ENCODE data around the gene SON. TPM values are rescaled to one million over a fixed set of nuclear protein-coding genes. Genes with fewer than 3 reads are reported as not detected.

The SON gene
- total and polyA plus RNA-seq, 2 of the 13 experiments (the other 11 are each of a cell fraction or from before 2014, with no cell fraction given), result 61.3 to 78.3 TPM

DNA sequence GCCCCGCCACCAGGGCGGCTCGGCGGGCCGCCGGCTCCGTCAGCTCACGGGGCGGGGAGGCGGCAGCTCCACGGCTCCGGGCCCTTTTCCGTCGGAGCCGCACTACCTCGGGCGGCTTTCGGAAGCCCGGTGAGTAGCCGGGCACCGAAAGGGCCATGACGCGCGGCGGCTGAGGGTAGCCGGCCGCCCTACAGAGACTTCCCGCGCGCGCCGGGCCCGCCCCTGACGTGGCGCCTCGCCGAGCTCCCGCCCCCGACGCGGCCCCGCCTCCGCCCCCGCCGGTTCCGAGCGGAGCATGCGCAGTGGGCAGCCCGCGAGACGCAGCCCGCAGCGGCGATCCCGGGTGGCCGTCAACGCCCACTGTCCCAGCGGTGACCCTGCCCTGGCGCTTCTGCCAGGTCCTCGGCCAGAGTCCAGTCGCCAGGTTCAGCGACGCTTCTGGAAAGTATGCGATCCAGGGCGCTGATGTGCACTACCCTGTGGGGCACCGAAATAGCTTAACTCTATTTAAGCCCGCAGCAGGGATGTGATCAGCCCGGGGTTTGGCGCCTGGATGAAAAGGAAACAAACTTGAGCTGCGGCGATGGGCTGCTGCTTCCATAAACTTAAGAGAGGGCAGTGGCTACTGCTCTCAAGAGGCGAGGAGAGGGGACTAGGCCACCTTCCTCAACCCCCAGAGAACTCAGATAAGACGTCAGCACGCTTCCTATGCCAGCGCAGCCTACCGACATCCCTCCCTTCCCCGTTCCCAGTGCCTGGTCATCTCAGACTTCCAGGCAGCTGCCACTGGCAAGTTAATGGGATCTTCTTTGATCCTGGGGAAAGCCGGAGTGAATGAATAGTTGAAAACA, 45.9 kb downstream of the SON start, which contains the start of gene DONSON (continued):
- TF ChIP-seq, protein P1, sequence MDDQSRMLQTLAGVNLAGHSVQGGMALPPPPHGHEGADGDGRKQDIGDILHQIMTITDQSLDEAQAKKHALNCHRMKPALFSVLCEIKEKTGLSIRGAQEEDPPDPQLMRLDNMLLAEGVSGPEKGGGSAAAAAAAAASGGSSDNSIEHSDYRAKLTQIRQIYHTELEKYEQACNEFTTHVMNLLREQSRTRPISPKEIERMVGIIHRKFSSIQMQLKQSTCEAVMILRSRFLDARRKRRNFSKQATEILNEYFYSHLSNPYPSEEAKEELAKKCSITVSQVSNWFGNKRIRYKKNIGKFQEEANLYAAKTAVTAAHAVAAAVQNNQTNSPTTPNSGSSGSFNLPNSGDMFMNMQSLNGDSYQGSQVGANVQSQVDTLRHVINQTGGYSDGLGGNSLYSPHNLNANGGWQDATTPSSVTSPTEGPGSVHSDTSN (CRISPR knock-in tag; IDR thresholded peaks at IDR 0.05; ENCODE audit: borderline replicate concordance), result peak; percentile 57; the same call in 1 of the 2 replicates
- peak; percentile 82; the same call in 1 of the 2 replicates for TF ChIP-seq SAFB2 (CRISPR knock-in tag; IDR thresholded peaks at IDR 0.05; ENCODE audit: borderline replicate concordance, low read depth)
- TF ChIP-seq SP4 (CRISPR knock-in tag; IDR thresholded peaks at IDR 0.05), result peak; percentile 83
- TF ChIP-seq SIN3A (IDR thresholded peaks at IDR 0.05; ENCODE audit: borderline replicate concordance, low read depth, low read length), result peak; percentile 79; the same call in 1 of the 2 replicates
- no peak for TF ChIP-seq ZHX2 (IDR thresholded peaks at IDR 0.05; ENCODE audit: low read depth)
- TF ChIP-seq ZHX2 (CRISPR knock-in tag; IDR thresholded peaks at IDR 0.05; ENCODE audit: borderline replicate concordance), result no peak
- TF ChIP-seq NFKB2 (CRISPR knock-in tag; IDR thresholded peaks at IDR 0.05; ENCODE audit: borderline replicate concordance), result peak; percentile 85; the same call in 1 of the 2 replicates
- TF ChIP-seq MTA1 (CRISPR knock-in tag; IDR thresholded peaks at IDR 0.05; ENCODE audit: borderline replicate concordance), result no peak; the same call in 1 of the 2 replicates
- TF ChIP-seq REPIN1 (CRISPR knock-in tag; IDR thresholded peaks at IDR 0.05; ENCODE audit: borderline replicate concordance, low read depth), result 0 out of 2 replicates have a peak, but pooled peaks have one; percentile 53
- peak; percentile 86; the same call in 1 of the 2 replicates for TF ChIP-seq ZBTB38 (CRISPR knock-in tag; IDR thresholded peaks at IDR 0.05)
- TF ChIP-seq, protein P2, sequence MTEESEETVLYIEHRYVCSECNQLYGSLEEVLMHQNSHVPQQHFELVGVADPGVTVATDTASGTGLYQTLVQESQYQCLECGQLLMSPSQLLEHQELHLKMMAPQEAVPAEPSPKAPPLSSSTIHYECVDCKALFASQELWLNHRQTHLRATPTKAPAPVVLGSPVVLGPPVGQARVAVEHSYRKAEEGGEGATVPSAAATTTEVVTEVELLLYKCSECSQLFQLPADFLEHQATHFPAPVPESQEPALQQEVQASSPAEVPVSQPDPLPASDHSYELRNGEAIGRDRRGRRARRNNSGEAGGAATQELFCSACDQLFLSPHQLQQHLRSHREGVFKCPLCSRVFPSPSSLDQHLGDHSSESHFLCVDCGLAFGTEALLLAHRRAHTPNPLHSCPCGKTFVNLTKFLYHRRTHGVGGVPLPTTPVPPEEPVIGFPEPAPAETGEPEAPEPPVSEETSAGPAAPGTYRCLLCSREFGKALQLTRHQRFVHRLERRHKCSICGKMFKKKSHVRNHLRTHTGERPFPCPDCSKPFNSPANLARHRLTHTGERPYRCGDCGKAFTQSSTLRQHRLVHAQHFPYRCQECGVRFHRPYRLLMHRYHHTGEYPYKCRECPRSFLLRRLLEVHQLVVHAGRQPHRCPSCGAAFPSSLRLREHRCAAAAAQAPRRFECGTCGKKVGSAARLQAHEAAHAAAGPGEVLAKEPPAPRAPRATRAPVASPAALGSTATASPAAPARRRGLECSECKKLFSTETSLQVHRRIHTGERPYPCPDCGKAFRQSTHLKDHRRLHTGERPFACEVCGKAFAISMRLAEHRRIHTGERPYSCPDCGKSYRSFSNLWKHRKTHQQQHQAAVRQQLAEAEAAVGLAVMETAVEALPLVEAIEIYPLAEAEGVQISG (CRISPR knock-in tag; IDR thresholded peaks at IDR 0.05), result peak; percentile 77
- peak; percentile 47; the same call in 1 of the 2 replicates for TF ChIP-seq ZNF350 (CRISPR knock-in tag; IDR thresholded peaks at IDR 0.05; ENCODE audit: borderline replicate concordance, low read depth)
- 0 out of 2 replicates have a peak, but pooled peaks have one; percentile 16 for TF ChIP-seq ELF3 (CRISPR knock-in tag; IDR thresholded peaks at IDR 0.05)
- peak; percentile 38; the same call in 1 of the 2 replicates for TF ChIP-seq ZSCAN25 (CRISPR knock-in tag; IDR thresholded peaks at IDR 0.05)
- TF ChIP-seq, protein P3, sequence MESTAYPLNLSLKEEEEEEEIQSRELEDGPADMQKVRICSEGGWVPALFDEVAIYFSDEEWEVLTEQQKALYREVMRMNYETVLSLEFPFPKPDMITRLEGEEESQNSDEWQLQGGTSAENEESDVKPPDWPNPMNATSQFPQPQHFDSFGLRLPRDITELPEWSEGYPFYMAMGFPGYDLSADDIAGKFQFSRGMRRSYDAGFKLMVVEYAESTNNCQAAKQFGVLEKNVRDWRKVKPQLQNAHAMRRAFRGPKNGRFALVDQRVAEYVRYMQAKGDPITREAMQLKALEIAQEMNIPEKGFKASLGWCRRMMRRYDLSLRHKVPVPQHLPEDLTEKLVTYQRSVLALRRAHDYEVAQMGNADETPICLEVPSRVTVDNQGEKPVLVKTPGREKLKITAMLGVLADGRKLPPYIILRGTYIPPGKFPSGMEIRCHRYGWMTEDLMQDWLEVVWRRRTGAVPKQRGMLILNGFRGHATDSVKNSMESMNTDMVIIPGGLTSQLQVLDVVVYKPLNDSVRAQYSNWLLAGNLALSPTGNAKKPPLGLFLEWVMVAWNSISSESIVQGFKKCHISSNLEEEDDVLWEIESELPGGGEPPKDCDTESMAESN (CRISPR knock-in tag; conservative IDR thresholded peaks at IDR 0.05), result peak; percentile 84

Measured in HepG2 (cell line).